Hippocampal formation (tissue), 2 donors: Measurements from ENCODE around the gene TMEM245.
A peak's percentile ranks its signal among the peaks of the same experiment; 100 is the strongest.

Experiments used
- DNase-seq, 2 donors: peaks; one replicate each; lab custom pipeline; 2025; lab: John Stamatoyannopoulos, UW

TMEM245 gene

GRCh38 chr9:109119439-109120203 lies at the start of gene TMEM245:
Gene TMEM245, minus strand, starts transcription at chr9:109119947. Its CDS starts 34 bp downstream, at chr9:109119913.
- peak; percentile 95 to 98 for DNase-seq

GRCh38 chr9:109168170-109168569 lies 48.4 kb upstream of the TMEM245 start:
- no peak for DNase-seq

- no peak for DNase-seq
Measured at GRCh38 chr9:109167716-109168115, 48.0 kb upstream of the TMEM245 start.

- peak; percentile 7 to 30 for DNase-seq
Measured at GRCh38 chr9:109166771-109167601, 47.2 kb upstream of the TMEM245 start, which contains the start of gene FRRS1L. Gene FRRS1L, minus strand, starts transcription at chr9:109167249. Its CDS starts 111 bp downstream, at chr9:109167138.

- DNase-seq: no peak
Measured at GRCh38 chr9:109166171-109166770, 46.5 kb upstream of the TMEM245 start.

- DNase-seq: no peak
Measured at GRCh38 chr9:109164042-109164441, 44.3 kb upstream of the TMEM245 start.

- no peak for DNase-seq
Measured at GRCh38 chr9:109163194-109163593, 43.4 kb upstream of the TMEM245 start.

- DNase-seq: no peak
Measured at GRCh38 chr9:109162677-109163076, 42.9 kb upstream of the TMEM245 start.

- DNase-seq: no peak
Measured at GRCh38 chr9:109161471-109161870, 41.7 kb upstream of the TMEM245 start.

- DNase-seq: no peak
Measured at GRCh38 chr9:109159583-109159982, 39.8 kb upstream of the TMEM245 start.

- DNase-seq: no peak
Measured at GRCh38 chr9:109158651-109159050, 38.9 kb upstream of the TMEM245 start.

GRCh38 chr9:109156708-109157107 lies 37.0 kb upstream of the TMEM245 start:
- no peak for DNase-seq

- DNase-seq: no peak
Measured at GRCh38 chr9:109150925-109151545, 31.3 kb upstream of the TMEM245 start.

- no peak for DNase-seq
Measured at GRCh38 chr9:109149722-109150121, 30.0 kb upstream of the TMEM245 start.

- no peak for DNase-seq
Measured at GRCh38 chr9:109149089-109149488, 29.3 kb upstream of the TMEM245 start.

GRCh38 chr9:109145051-109145450 lies 25.3 kb upstream of the TMEM245 start:
- DNase-seq: no peak

GRCh38 chr9:109143881-109144562 lies 24.3 kb upstream of the TMEM245 start:
- no peak for DNase-seq

- no peak for DNase-seq
Measured at GRCh38 chr9:109141375-109141774, 21.6 kb upstream of the TMEM245 start.

- no peak for DNase-seq
Measured at GRCh38 chr9:109139851-109140250, 20.1 kb upstream of the TMEM245 start.

GRCh38 chr9:109138421-109138820 lies 18.7 kb upstream of the TMEM245 start:
- no peak for DNase-seq

GRCh38 chr9:109134167-109134578 lies 14.4 kb upstream of the TMEM245 start:
- DNase-seq: no peak
